PC-3 (cell line): ENCODE data around the gene RAB6B. TPM values are rescaled to one million over a fixed set of nuclear protein-coding genes. Genes with fewer than 3 reads are reported as not detected.

Source experiments
- ATAC-seq: fragments of 200-7000 bp; cut with Tn5 transposase; 2 replicates; pipeline ENCODE4 v1.9.1; 2020; ENCODE audit warnings: mild to moderate bottlenecking, moderate library complexity
- BruUV-seq: library from RNA; stranded (reverse); fragments of 400-500 nt; replicated peaks from 2 replicates; lab custom pipeline; 2021; lab: Mats Ljungman, UMichigan
- CTCF ChIA-PET: fragments of 300-600 bp; sonication (Branson Sonifier 250); formaldehyde crosslinking; loops from one replicate; lab custom pipeline; 2022; ENCODE audit warnings: antibody characterized with exemption; lab: Charles Lee
- POLR2A ChIA-PET: fragments of 300-600 bp; sonication (Branson Sonifier 250); formaldehyde crosslinking; loops from one replicate; lab custom pipeline; 2022; ENCODE audit warnings: antibody characterized with exemption; ENCODE audit not compliant: unreplicated experiment; lab: Charles Lee
- DNase-seq: peaks from one replicate; pipeline ENCODE4 v3.0.0-alpha.2; 2015
- H2AFZ ChIP-seq: fragments of 300-600 bp; sonication (generic); 2 replicates; pipeline ENCODE4 v1.6.0; 2016; ENCODE audit warnings: antibody characterized with exemption, low read length
- H3F3A ChIP-seq: fragments of 300-600 bp; sonication (generic); one replicate; pipeline ENCODE4 v1.6.0; 2017; ENCODE audit warnings: antibody characterized with exemption, low read length, control low read depth, mild to moderate bottlenecking; ENCODE audit not compliant: unreplicated experiment
- H3K27ac ChIP-seq: fragments of 300-600 bp; sonication (generic); 2 replicates; pipeline ENCODE4 v1.5.1; 2016; ENCODE audit warnings: mild to moderate bottlenecking, low read length
- H3K27me3 ChIP-seq: fragments of 300-600 bp; sonication (generic); 2 replicates; pipeline ENCODE4 v1.6.1; 2016; ENCODE audit warnings: low read length, mixed read lengths
- H3K36me3 ChIP-seq: fragments of 300-600 bp; sonication (generic); 2 replicates; pipeline ENCODE4 v1.6.1; 2016; ENCODE audit warnings: low read depth, mixed run types, low read length, mixed read lengths
- H3K4me1 ChIP-seq: fragments of 300-600 bp; sonication (generic); 2 replicates; pipeline ENCODE4 v1.5.1; 2016; ENCODE audit warnings: low read length; ENCODE audit not compliant: insufficient read depth
- H3K4me2 ChIP-seq: fragments of 300-600 bp; sonication (generic); 2 replicates; pipeline ENCODE4 v1.6.0; 2016; ENCODE audit warnings: low read length
- H3K4me3 ChIP-seq: fragments of 300-600 bp; sonication (generic); 2 replicates; pipeline ENCODE4 v1.5.1; 2016; ENCODE audit warnings: mild to moderate bottlenecking, low read length, mixed read lengths
- H3K79me2 ChIP-seq: fragments of 300-600 bp; sonication (generic); 2 replicates; pipeline ENCODE4 v1.6.1; 2017; ENCODE audit warnings: low read length, mixed read lengths
- H3K9ac ChIP-seq: fragments of 300-600 bp; sonication (generic); 2 replicates; pipeline ENCODE4 v1.6.0; 2016; ENCODE audit warnings: mild to moderate bottlenecking, low read length
- H3K9me2 ChIP-seq: fragments of 300-600 bp; sonication (generic); replicated peaks from 2 replicates; pipeline ENCODE4 v1.6.1; 2016; ENCODE audit warnings: mixed run types, low read length, mixed read lengths
- H3K9me3 ChIP-seq: fragments of 300-600 bp; sonication (generic); 2 replicates; pipeline ENCODE4 v1.6.1; 2016; ENCODE audit warnings: low read length, mixed read lengths
- H4K20me1 ChIP-seq: fragments of 300-600 bp; sonication (generic); 2 replicates; pipeline ENCODE4 v1.6.1; 2016; ENCODE audit warnings: low read length, mixed read lengths
- EZH2 ChIP-seq: fragments of 300-600 bp; sonication (generic); IDR thresholded peaks from one replicate; pipeline ENCODE4 v1.6.1; 2017; ENCODE audit warnings: antibody characterized with exemption, mild to moderate bottlenecking, low read length; ENCODE audit not compliant: unreplicated experiment
- EZH2phosphoT487 ChIP-seq: fragments of 300-600 bp; sonication (generic); IDR thresholded peaks from 2 replicates; pipeline ENCODE4 v1.6.1; 2018; ENCODE audit warnings: mild to moderate bottlenecking, antibody characterized with exemption, low read length, borderline replicate concordance
- intact Hi-C: fragments of 100-400 bp; cut with micrococcal nuclease; formaldehyde crosslinking; loops from 2 replicates; pipeline ENCODE4 v1.9.0; 2023
- total RNA-seq: library from RNA; depleted of rRNA; stranded (reverse); fragments of >200 nt; gene quantifications from 2 replicates; pipeline ENCODE4 v1.2.3, GENCODE V29; 2014
- TF ChIP-seq, protein P1 (sequence below): fragments of 300-600 bp; sonication (generic); conservative IDR thresholded peaks from 2 replicates; pipeline ENCODE4 v1.5.1; 2017; ENCODE audit warnings: antibody characterized with exemption, low read depth, mild to moderate bottlenecking, low read length

The RAB6B gene
- total RNA-seq, 1 experiment from 2014 or later = 0.22 TPM

DNA sequence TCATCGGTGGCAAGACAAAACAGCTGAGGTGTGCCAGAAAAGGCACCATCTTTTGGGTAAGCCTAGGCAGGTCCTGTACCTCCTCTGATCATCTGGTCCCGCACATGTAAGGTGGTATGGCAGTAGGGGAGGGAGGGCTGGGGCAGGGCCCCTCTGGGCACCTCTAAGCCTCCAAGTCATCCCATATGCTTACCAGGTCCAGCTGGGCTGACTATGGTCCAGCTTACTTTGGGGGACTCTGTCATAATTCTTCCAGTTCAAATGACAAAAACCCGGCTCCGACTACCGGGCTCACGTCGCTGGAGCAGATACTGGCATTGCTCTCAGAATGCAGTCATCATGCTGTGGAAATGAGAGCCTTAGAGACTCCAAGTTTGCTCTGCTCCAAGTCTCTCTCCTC lies 1.9 kb upstream of the RAB6B start:
- intact Hi-C loops = no loop called here
- no peak for DNase-seq

DNA sequence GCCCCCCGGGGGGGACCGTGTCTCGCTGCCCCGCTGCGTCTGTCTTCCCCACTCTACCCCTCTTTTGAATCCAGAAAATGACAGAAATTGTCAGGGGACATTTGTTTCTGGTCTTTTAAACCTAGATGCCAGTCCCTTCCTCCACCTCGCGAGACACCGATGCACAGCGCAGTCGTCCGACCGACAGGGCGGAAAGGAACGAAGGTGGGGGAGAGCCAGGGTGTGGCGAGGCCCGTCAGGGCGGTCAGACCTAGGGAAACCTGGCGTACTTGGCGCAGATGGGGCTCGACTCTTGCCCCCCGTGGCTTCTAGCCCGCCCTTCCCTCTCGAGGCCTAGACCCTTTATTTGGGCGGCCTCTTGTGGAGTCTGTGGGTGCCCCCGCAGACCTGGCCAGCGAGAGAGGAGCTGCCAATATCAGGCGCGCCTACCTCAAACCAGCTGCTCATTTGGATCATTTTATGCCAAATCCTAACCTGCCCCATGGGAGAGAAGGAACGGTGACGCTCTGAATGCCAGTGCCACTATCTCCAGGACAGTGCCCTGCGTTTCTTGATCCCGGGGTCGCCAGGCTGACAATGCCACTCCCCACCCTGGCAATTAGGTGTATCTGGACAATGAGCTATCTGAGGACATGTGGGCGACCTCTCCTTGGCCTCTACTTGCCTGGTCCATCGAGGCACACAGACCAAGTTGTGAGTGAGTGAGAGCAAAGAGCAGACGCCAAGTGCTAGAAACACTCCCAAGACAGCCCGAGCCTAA lies 500 bp upstream of the RAB6B start:
- Histone ChIP-seq H2AFZ (peak overlapping the region; percentile 80; the same call in 1 of the 2 replicates), H3F3A (no peaks in the 10 kb centered on the region), H3K4me1 (peaks cover 4% of the 10 kb centered on the region; the same call in 1 of the 2 replicates), H3K4me3 (peak overlapping the region; percentile 74), H3K9ac (no peak overlapping the region), H3K27ac (no peak overlapping the region), H3K4me2 (peak overlapping the region; percentile 94), H3K9me2 (no peaks in the 10 kb centered on the region), H3K36me3 (no peaks in the 10 kb centered on the region), H4K20me1 (no peaks in the 10 kb centered on the region), H3K79me2 (no peaks in the 10 kb centered on the region), H3K9me3 (no peaks in the 10 kb centered on the region), H3K27me3 (peaks cover 4% of the 10 kb centered on the region)
- CTCF ChIA-PET = no interaction called here
- no peak for DNase-seq
- POLR2A ChIA-PET = no interaction called here
- TF ChIP-seq EZH2 = no peak
- TF ChIP-seq, protein P1, sequence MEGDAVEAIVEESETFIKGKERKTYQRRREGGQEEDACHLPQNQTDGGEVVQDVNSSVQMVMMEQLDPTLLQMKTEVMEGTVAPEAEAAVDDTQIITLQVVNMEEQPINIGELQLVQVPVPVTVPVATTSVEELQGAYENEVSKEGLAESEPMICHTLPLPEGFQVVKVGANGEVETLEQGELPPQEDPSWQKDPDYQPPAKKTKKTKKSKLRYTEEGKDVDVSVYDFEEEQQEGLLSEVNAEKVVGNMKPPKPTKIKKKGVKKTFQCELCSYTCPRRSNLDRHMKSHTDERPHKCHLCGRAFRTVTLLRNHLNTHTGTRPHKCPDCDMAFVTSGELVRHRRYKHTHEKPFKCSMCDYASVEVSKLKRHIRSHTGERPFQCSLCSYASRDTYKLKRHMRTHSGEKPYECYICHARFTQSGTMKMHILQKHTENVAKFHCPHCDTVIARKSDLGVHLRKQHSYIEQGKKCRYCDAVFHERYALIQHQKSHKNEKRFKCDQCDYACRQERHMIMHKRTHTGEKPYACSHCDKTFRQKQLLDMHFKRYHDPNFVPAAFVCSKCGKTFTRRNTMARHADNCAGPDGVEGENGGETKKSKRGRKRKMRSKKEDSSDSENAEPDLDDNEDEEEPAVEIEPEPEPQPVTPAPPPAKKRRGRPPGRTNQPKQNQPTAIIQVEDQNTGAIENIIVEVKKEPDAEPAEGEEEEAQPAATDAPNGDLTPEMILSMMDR = no peak
- no peak for TF ChIP-seq EZH2phosphoT487
- BruUV-seq = no TSS peak
- no peak for ATAC-seq
- intact Hi-C loops = no loop called here

More for the DNA sequence above, 1.9 kb upstream of the RAB6B start:
- H3K4me1 ChIP-seq = peaks cover 4% of the 10 kb centered on the region; the same call in 1 of the 2 replicates
- no peaks in the 10 kb centered on the region for H3K36me3 ChIP-seq
- H3K27ac ChIP-seq = no peak overlapping the region
- ChIA-PET POLR2A (no interaction called here), CTCF (no interaction called here)
- TF ChIP-seq, protein P1 = no peak
- TF ChIP-seq EZH2 (no peak), EZH2phosphoT487 (no peak)
- H3K9me3 ChIP-seq = no peaks in the 10 kb centered on the region
- no peak overlapping the region for H3K4me2 ChIP-seq
- BruUV-seq = no TSS peak
- no peaks in the 10 kb centered on the region for H4K20me1 ChIP-seq
- no peaks in the 10 kb centered on the region for H3F3A ChIP-seq
- H3K9me2 ChIP-seq = no peaks in the 10 kb centered on the region
- ATAC-seq = no peak
- no peak overlapping the region for H3K4me3 ChIP-seq
- H3K27me3 ChIP-seq = peaks cover 4% of the 10 kb centered on the region
- H3K79me2 ChIP-seq = no peaks in the 10 kb centered on the region
- no peak overlapping the region for H3K9ac ChIP-seq
- no peak overlapping the region for H2AFZ ChIP-seq
